Measurements from ENCODE around the gene ARHGEF16.

Gene ARHGEF16

DNA sequence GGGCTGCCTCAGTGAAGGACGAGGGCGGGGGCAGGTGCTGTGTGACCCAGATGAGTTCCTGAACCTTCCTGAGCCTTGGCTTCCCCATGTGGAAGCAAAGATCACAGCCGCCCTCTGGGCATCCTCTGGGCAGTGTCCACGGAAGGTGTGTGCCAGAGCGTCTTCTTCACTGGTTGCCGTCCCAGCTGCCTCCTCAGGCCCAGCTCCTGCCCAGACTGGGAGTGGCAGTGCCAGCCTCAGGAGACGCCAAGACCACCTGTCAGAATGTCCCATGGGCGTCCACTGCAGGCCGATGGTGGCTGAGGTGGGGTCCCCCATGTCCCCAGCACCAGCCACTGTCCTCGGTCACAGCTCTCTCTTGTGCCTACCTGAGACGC, 10.2 kb downstream of the ARHGEF16 start:
- TF ChIP-seq CTCF (IDR thresholded peaks at IDR 0.05; ENCODE audit: insufficient read depth, low read depth, low read length, missing control alignments) = no peak
- DNase-seq (ENCODE audit: low read depth) = no peak
- H3K4me3 ChIP-seq (ENCODE audit: low read length) = no peak overlapping the region

DNA sequence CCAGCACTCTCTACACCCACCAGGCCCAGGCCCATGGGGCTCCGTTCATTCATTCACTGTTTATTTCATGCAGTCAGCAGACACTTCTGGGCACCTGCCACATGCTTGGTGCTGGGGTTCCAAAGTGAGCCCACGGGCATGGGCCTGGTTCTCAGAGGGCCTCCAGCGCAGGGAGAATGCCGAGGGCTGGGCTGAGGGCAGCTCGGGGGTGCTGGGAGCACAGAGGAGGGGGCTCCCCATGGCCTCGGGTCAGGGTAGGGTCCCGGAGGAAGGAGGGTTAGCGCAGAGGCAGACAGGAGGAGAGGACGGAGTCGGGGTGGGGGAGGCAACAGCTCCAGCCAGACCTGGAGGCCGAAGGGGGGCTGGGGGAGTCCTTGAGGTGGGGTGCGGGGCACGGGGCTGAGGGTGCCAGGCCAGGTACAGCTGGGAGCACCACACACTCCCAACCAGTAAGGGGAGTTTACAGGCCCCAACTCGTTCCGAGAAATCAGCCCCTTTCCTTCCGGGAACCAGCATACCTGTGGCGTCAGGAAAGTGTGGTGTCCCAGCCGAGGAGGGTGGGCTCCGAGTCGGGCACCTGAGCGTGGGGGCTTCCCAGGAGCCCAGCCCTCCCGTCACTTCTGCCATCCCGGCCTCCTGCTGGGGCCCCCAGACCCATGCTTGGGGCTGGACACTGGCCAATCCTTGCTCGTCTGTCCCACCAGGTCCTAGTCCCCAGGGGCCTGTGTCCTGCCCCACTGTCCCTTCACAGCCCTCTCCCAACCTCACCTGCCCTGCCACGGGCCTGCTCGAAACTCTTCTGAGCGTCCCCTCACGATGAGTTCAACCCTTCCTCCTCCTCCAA, 10.8 kb downstream of the ARHGEF16 start:
- DNase-seq (ENCODE audit: low read depth) = peak; percentile 63
- no peak for TF ChIP-seq CTCF (IDR thresholded peaks at IDR 0.05; ENCODE audit: insufficient read depth, low read depth, low read length, missing control alignments)
- no peak overlapping the region for H3K4me3 ChIP-seq (ENCODE audit: low read length)

- H3K4me3 ChIP-seq (ENCODE audit: low read length) = no peak overlapping the region
- DNase-seq (ENCODE audit: low read depth) = no peak
- no peak for TF ChIP-seq CTCF (IDR thresholded peaks at IDR 0.05; ENCODE audit: insufficient read depth, low read depth, low read length, missing control alignments)
Observed at GRCh38 chr1:3465935-3466321, 11.5 kb downstream of the ARHGEF16 start.

GRCh38 chr1:3466366-3467075, 12.1 kb downstream of the ARHGEF16 start:
- TF ChIP-seq CTCF (IDR thresholded peaks at IDR 0.05; ENCODE audit: insufficient read depth, low read depth, low read length, missing control alignments) = no peak
- H3K4me3 ChIP-seq (ENCODE audit: low read length) = no peak overlapping the region

GRCh38 chr1:3467096-3468036, 12.9 kb downstream of the ARHGEF16 start:
- DNase-seq (ENCODE audit: low read depth) = peak; percentile 29
- H3K4me3 ChIP-seq (ENCODE audit: low read length) = no peak overlapping the region
- TF ChIP-seq CTCF (IDR thresholded peaks at IDR 0.05; ENCODE audit: insufficient read depth, low read depth, low read length, missing control alignments) = no peak

More at GRCh38 chr1:3466366-3467075, 12.1 kb downstream of the ARHGEF16 start:
- no peak for DNase-seq (ENCODE audit: low read depth)

GRCh38 chr1:3468236-3469103, 14.0 kb downstream of the ARHGEF16 start:
- DNase-seq (ENCODE audit: low read depth) = peak; percentile 62

More at GRCh38 chr1:3468236-3469103, 14.0 kb downstream of the ARHGEF16 start:
- TF ChIP-seq CTCF (IDR thresholded peaks at IDR 0.05; ENCODE audit: insufficient read depth, low read depth, low read length, missing control alignments) = no peak
- no peak overlapping the region for H3K4me3 ChIP-seq (ENCODE audit: low read length)
